HG03342 (cell line): ENCODE data around the gene NEK5.
A peak's percentile ranks its signal among the peaks of the same experiment; 100 is the strongest.
"Not testable (repeated sequence)": the region's sequence is repeated elsewhere in the genome, so short reads cannot be mapped to it uniquely, and the experiment has no call there.

Experiments
- ATAC-seq: cut with Tn5 transposase; IDR thresholded peaks from one replicate; pipeline ENCODE4 v1.9.1; 2021; ENCODE audit warnings: mild to moderate bottlenecking, moderate library complexity; ENCODE audit not compliant: unreplicated experiment

The NEK5 gene, protein sequence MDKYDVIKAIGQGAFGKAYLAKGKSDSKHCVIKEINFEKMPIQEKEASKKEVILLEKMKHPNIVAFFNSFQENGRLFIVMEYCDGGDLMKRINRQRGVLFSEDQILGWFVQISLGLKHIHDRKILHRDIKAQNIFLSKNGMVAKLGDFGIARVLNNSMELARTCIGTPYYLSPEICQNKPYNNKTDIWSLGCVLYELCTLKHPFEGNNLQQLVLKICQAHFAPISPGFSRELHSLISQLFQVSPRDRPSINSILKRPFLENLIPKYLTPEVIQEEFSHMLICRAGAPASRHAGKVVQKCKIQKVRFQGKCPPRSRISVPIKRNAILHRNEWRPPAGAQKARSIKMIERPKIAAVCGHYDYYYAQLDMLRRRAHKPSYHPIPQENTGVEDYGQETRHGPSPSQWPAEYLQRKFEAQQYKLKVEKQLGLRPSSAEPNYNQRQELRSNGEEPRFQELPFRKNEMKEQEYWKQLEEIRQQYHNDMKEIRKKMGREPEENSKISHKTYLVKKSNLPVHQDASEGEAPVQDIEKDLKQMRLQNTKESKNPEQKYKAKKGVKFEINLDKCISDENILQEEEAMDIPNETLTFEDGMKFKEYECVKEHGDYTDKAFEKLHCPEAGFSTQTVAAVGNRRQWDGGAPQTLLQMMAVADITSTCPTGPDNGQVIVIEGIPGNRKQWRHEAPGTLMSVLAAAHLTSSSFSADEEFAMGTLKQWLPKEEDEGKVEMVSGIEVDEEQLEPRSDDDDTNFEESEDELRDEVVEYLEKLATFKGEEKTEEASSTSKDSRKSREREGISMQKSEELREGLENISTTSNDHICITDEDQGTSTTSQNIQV

DNA sequence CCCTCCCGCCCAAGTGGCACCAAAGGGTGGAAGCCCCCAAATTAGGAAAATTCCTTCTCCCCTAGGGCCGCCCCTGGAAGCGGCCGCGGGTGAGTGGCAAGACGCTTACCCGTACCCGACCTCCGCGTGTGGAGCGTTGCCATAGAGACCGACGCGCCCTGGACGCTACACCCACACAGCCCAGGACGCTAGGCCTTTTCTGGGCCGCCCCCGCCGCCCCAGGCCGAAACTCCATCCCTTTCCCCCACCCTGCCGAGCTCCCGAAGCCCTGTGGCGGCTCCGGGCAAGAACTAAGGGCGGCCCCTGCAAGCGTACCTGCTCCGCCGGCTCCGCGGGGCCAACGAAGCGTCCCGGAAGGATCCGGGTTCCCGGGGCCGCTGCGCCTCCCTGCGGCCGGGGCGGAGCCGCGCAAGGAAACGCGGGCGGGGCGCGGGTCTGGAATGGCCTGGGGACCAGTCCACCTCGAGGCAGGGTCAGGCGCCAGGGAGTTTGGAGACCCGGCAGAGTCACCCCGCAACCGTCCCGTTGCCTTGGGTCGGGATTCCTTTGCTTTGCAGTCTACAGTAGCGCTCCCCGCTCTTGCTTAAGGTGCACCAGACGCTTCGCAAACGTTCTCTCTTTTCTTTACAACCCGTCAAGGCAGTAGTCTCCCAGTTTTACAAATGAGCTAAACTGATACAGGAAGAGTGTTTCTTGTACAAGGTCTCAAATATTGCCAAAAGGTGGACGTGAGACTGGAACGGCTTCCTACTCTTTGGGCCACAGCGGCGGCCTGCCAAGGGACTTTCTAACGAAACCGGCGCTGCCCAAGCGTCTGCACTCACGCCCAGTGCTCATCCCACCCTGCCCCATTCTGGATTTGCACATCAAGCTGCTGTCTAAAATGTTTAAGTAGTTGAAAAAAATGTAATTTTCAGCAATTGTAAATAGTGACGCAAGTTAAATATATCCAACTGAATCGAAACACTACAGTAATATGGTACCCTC is at the start of gene NEK5:
Gene NEK5 (minus strand): TSS at position 360 of the 987 bp plus-strand sequence. CDS start 1,591 bp downstream, outside the sequence.
- peak; percentile 70 for ATAC-seq

DNA sequence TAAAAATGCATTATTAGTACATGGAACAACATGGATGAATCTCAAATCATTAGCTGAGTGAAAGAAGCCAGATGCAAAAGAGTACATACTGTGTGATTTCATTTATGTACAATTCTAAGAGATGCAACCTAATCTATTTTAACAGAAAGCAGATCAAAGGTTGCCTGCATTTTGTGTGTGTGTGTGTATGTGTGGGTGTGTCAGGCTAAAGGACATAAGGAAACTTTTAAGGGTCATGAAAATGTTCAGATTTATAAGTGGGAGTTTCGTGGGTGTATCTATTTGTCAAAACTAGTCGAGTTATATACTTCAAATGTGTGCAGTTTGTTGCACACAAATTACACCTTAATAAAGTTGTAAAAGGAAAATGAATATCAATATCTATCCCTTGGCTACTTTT is 48.4 kb upstream of the NEK5 start:
- ATAC-seq, result no peak

DNA sequence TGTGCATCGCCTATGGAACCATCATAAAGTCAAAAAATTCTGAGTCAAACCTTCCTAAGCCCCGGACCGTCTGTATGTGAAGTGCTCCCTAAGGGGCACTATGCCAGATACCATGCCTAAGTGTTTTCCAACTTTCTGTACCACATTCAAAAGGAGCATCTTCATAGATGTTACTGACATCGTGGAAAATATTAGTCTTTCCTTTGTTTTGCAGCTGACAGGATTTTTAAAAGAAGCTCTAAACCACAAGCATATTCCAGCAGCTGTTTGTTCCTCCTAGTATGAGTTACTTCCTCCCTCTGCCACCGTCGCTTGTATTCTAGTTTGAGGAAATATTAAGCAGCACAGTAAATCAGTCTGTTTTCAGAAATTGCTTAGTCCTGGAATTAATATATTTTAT is 45.1 kb upstream of the NEK5 start:
- ATAC-seq, result not testable (repeated sequence)

DNA sequence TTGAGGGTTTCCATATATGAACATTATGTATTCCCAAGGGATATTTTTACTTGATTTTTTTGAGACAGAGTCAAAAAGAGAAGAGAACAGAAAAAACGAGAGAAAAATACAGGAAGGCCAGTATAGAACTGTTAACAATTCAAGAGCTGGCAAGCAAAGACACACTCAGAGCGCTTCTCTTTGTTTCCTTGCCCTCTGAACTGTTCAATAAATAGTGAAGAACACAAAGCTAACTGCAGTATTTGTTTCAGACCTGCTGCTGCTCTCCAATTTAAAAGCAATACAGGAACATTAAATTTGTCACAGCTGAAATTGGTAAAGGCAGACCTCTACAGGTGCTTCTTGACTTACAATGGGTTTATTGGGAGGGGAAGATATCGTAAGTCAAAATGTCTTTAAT is 44.5 kb upstream of the NEK5 start:
- no peak for ATAC-seq

DNA sequence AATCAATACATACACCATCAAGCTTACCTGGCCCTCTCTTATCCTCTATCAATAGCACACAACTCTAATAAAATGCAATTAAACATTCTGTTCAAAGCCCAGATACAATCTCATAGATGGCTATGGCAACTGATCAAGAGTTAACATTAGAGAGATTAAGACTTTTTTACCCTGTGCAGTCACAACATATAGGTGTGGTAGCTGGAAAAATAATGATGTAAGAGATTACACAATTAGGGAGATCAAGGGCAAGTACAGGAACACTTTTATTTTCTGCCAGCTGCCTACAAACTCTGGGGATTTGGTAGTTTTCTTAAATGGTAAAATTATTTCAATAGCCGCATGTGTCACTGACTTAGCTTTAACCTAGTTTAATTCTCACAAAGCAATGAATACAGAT is 42.8 kb upstream of the NEK5 start:
- ATAC-seq, result not testable (repeated sequence)

DNA sequence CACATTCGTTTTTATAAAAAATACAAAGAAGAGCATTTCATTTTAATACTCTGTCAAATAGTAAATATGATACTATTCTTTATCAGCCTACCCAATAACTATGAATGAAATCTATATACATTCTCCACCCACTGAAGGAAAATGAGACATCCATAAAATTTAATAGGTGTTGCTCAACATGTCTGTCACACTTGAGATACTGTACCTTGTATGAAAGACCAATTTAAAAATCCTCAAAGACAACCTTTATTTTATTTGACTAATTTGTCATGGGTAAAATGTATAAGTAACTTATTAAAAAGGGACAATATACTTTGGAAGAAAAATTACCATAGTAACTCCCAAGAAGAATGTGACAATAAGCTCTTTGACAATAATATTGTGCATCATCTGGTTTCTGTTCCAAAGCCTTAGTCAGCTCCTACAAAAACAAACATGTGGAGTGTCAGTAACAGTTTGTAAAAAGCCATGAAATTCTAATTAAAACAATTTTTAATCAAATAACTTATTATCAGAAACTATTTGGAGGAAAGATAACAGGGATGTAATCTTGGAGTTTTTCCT is 42.0 kb upstream of the NEK5 start:
- ATAC-seq, result not testable (repeated sequence)

DNA sequence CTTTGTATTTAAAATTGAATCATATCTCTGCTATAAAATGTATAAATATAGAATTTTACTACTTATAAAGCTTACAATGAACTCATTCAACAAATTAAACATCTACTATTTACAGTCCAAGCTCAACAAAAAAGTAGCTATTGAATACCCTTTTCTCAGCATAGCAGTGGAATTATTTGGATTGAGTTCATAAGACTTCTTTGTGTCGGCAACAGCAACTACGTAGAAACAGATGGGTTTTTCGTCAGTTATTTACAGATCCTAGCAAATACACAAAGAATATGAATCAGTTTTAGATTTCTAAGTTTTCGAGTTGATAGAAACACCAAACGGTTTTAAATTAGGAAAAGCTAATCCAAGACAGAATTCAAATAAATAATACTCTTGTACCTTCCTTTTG is 41.0 kb upstream of the NEK5 start:
- no peak for ATAC-seq

DNA sequence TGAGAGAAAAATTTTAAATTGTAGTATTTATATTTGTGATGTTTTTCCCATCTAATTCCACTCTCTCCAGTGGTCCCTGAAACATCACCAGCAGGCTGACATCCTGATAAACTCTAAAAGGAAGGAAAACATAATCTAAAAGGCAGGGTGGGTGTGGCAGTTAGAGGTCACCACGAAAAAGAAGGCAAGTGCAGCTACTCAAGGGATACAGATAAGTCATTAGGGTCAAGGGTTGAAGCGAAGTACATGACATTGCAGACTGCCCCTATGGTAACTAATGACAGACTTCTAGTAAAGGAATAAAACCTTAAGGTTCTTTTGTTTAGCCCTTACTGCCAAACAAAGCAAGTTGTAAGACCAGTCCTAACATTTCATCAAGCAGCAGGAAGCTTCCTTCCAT is 36.5 kb upstream of the NEK5 start:
- ATAC-seq, result no peak

DNA sequence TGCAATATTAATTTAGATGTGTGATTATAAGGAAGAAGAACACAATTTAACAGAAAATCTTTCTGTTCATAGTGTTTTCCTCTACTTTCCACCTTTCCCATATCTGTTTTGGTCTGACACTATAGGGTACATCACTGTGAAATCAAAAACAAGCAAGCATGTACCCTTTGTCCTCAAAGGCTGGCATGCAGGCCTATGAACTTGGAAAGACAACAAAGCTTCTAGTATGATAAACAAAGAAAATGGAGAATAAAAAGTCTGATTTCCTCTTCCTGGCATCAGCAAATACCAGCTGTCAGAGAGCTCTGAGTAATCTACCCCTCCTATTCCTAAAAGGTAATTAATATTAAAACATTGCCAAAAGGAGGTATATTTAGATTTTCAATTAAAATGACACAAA is 36.1 kb upstream of the NEK5 start:
- no peak for ATAC-seq

DNA sequence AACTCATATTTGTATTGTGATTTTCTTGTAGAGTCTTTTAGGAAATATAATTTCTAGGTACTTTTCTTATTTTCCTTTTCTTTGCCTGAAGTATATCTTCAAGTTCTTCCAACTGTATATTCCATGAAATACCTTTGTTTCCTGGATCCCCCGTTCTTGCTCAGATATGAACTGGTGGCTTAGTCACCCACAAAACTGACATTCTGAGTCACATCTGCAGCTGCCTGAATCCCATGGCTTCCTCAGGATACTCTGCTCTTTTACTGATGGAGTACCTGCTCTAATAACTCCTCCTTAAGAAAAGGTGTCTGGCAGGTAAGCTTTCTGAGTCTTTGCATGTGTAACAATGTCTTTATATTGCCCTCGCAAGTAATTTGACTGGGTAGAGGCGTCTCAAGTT is 35.0 kb upstream of the NEK5 start:
- ATAC-seq, result not testable (repeated sequence)

DNA sequence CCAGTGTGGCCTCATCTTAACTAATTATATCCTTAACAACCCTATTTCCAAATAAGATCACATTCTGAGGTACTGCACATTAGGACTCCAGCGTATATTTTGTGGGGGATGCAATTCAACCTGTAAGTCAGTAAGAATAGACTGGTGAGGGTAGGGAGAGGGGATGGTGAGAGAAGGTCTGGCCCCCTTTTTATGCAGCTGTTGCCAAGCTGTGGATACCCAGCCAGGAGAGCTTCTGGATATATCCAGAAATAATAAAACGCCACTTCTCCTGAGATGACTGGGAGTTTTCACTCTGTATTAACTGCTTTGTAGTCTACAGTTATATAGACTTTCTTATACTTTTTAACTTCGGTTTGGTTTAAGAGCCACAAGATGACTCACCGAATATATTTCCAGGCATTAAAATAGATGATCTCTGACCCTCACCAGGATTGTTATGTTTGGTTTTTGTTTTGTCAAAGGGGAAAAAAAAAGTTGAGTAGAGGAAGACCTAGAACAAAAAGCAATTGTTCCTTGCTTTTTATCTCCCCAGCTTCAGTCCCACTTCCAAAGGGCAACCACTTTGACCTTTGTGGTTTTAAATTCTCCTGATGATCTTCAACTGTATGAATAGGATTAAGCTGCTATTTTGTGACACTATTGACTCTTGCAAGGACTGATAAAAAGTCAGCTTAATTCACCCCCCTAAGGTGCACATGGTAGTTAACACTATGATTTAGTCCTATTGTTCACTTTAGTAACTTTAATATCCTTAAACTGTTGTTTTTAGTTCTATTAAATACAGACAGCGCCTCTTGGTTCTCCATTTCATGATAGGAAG is 33.6 kb upstream of the NEK5 start:
- no peak for ATAC-seq

DNA sequence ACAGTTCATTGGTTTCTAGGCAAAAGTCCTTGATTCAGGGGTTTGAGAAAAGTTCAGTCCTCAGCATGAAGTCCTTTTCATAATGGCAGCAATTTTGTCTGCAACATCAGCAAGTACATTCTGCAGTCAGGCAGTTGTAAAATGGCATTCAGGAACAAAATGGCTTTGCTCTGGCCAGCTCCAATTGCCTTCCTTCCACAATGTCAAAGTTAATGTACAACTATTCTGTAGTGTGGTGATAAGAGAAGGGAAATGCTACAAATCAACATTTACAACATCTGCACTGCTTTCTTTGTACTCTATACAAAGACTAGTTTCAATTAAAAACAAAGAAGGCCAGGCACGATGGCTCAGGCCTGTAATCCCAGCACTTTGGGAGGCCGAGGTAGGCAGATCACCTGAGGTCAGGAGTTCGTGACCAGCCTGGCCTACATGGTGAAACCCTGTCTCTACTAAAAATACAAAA is 32.3 kb upstream of the NEK5 start:
- no peak for ATAC-seq

DNA sequence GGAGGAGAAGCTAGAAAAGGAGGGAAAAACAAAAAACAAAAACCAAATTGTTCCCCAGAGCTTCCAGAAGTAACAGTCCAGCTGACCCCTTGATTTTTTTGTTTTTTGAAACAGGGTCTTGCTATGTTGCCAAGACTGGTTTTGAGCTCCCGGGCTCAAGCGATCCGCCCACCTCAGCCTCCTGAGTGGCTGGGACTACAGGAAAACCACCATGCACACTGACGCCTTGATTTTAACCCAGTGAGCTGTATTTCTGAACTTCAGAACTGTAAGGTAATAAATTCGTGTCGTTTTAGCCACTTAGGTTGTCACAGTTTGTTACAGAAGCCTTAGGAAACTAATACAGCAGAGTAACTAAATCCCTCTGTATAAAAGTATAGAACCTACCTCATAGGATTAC is 31.6 kb upstream of the NEK5 start:
- ATAC-seq, result no peak

DNA sequence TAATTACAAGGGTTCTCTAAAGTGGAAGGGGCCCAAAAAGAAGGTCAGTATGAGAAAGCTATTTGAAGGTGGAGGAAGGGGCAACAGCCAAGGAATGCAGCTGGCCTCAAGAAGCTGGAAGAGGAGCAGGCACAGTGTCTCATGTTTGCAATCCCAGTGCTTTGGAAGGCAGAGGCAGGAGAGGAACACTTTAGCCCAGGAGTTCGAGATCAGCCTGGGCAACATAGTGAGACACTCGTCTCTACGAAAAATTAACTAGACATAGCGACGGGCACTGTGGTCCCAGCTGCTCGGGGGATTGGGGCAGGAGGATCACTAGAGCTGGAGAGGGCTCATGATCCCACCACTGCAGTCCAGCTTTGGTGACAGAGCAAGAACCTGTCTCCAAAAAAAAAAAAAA is 31.2 kb upstream of the NEK5 start:
- no peak for ATAC-seq

DNA sequence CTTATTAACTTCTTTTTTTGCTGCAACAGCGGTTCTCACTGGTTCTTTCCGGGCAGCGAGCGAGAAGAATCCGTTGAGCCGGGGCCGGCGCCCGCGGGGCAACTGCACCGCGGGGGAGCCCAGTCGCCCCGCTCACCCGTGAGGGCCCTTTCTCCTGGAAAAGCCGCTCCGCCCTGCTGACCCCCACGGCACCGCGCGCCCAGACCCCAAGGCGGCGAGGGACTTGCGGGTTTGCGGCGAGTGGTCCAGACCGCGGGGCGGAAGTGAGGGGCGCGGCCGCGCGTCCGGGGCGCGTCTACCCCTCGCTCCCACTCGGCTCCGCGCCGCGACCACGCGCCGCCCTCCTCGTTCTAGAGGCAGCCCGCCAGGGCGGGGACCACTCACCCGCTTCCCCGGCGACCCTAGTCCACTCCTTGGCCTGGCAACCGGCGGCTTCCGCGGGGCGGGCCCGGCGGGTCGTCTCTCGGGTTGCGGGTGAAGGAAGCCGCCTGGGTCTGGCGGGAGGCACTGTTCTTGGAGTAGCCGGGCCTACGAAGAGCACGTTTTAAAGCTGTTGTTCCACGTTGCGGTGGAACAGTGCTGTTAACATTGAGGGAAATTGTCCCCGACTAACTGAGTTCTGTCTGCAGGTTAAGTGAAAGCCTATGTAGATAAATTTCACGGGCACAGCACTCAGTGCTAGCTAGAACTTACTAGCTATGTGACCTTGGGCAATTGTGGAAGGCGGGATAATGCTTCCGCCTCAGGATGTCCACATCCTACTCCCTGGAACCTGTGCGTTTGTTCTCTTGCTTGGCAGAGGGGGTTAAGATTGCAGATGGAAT is 30.5 kb upstream of the NEK5 start, which contains the start of gene NEK3:
Gene NEK3 (minus strand): TSS at position 439 of the 824 bp plus-strand sequence. CDS start 3,406 bp downstream, outside the sequence.
- ATAC-seq, result peak; percentile 76

DNA sequence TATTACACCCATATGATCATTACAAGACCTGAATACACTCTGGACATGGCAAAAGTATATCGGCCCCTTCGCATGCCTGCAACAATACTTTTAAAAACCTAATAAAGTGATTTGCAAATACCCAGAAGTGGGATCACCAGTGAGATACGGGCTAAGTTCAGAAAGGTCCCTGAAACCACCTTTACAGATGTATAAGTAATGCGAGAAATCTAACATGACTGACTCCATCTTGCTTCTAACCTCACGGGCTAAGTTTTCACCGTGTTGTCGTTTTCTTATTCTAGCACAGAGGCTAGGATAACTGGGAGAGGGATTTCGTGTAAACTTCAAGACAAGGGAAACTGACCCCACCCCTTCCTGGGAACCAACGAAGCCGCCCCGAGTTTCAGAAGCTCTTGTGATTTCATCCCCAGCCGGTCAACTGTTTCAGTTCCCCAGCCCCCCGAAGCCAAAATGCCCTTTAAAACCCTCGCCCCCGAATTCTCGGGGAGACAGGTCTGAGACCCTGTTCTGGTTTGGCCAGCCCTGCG is 29.8 kb upstream of the NEK5 start:
- no peak for ATAC-seq

DNA sequence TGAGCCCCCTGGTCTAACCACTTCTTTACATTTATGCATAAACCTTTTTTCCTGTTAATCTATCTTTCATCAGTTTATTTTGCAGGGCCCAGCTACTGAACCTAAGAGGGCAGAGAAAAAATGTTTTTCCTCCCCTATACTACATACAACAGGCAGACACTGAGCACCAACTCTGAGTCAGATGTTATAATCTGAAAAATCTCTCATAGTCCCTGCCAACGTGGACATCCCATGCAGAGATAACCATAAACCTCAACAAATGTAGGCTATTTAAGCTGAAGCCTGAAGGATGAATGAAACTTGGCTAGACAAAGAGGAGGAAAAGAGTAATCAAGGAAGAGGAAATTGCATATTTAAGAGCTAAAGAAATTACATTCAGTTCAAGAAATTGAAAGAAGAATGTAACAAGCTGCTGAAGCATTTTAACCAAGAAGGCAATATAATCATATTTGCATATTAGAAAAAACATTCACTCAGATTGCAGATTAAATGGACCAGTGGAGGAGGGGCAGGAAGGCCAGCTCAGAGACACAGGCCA is 27.9 kb upstream of the NEK5 start:
- ATAC-seq, result no peak

DNA sequence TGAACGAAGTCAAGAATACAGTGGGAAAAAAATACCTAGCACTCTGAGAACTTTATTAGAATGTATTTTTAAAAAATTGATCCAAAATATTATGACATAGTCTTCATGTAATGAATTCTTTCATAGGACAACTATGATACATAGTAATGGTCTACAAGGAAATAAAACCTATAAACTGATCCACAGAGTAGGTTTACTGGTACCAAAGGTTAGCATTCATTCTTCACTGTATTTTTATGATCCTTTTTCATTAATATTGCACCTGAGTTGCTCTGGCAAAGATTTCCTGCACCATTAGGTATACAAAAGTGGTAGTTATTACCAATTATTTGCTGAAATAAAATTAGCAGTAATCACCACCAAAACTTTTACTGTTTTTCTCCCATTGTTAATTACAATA is 26.3 kb upstream of the NEK5 start:
- no peak for ATAC-seq
